ENCODE data around the gene BMX.

The BMX gene

DNA sequence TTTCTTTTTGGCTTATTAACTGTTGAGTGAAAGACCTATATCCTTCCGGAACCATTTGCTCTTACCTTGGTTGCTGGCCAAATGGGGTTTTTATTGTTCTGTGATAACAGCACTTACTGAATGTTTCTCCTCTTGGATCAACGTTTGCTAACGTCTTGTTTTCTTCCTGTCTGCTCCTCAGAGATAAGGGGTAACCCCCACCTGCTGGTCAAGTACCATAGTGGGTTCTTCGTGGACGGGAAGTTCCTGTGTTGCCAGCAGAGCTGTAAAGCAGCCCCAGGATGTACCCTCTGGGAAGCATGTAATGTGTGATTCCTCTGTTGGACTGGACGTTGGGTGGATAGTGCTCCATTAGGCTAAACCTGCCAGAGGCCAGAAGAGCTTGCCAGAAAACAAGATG, 15.3 kb downstream of the BMX start:
- TF ChIP-seq, protein P1, sequence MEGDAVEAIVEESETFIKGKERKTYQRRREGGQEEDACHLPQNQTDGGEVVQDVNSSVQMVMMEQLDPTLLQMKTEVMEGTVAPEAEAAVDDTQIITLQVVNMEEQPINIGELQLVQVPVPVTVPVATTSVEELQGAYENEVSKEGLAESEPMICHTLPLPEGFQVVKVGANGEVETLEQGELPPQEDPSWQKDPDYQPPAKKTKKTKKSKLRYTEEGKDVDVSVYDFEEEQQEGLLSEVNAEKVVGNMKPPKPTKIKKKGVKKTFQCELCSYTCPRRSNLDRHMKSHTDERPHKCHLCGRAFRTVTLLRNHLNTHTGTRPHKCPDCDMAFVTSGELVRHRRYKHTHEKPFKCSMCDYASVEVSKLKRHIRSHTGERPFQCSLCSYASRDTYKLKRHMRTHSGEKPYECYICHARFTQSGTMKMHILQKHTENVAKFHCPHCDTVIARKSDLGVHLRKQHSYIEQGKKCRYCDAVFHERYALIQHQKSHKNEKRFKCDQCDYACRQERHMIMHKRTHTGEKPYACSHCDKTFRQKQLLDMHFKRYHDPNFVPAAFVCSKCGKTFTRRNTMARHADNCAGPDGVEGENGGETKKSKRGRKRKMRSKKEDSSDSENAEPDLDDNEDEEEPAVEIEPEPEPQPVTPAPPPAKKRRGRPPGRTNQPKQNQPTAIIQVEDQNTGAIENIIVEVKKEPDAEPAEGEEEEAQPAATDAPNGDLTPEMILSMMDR (IDR thresholded peaks at IDR 0.05; ENCODE audit: borderline replicate concordance, insufficient read depth, low read depth, low read length): no peak
- no peak overlapping the region for H3K4me3 ChIP-seq (ENCODE audit: low read depth, low read length)

GRCh38 chrX:15522464-15522863, 21.9 kb downstream of the BMX start:
- no peak overlapping the region for H3K4me3 ChIP-seq (ENCODE audit: low read depth, low read length)
- TF ChIP-seq, protein P1 (IDR thresholded peaks at IDR 0.05; ENCODE audit: borderline replicate concordance, insufficient read depth, low read depth, low read length): no peak

DNA sequence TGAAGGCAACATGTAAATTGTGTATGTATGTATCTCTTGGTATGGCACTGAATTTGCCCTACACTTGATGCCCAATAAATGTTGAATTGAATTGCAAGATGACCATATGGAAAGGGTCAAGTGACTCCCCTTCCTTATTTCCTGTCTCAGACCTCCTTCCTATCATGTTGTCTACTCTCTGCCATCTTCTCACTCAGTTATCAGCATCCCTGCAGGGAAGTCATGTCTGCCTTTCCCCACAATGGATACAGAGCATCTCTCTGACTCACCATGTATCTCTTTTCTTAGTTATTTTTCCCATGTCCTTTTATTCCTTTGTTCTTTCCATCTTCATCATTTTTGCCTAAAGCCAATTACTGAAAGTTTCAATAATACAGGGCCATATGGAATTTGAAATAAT, 22.5 kb downstream of the BMX start:
- TF ChIP-seq, protein P1 (IDR thresholded peaks at IDR 0.05; ENCODE audit: borderline replicate concordance, insufficient read depth, low read depth, low read length): no peak
- H3K4me3 ChIP-seq (ENCODE audit: low read depth, low read length): no peak overlapping the region

- TF ChIP-seq, protein P1 (IDR thresholded peaks at IDR 0.05; ENCODE audit: borderline replicate concordance, insufficient read depth, low read depth, low read length): no peak
- H3K4me3 ChIP-seq (ENCODE audit: low read depth, low read length): no peak overlapping the region
Measured at GRCh38 chrX:15524417-15524816, 23.8 kb downstream of the BMX start.

DNA sequence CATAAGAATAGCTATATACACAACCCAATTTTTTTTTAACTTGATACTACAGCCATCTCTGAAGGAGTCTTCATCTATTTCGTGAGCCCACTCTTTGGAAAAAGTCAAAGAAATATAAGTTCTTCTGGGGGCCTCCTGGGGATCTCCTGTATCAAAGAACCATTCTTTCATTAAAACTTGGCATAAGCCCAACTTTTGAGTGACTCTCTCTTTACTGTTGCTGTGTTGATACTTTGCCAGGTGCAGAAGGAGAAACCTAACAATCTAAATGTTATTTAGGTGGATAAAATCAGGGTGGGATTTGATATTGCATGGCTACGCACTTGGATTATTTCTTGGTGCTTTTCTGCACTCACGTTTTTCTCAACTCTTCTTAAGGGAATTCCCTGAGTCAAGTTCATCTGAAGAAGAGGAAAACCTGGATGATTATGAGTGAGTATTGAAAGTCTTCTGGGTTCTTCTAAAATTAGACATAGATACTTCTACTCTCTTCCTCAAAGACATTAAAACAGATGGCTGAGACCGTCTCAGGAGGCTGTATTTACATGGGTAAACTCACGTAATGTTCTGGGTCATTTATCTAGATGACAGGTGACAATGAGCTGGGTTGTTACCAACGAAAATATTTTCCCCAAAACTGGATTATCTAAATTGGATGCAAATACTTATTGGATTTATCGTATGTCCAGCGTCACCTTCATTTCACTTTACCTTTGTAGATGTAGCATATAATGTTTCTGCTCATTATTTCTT, 25.2 kb downstream of the BMX start:
- no peak overlapping the region for H3K4me3 ChIP-seq (ENCODE audit: low read depth, low read length)
- TF ChIP-seq, protein P1 (IDR thresholded peaks at IDR 0.05; ENCODE audit: borderline replicate concordance, insufficient read depth, low read depth, low read length): no peak

DNA sequence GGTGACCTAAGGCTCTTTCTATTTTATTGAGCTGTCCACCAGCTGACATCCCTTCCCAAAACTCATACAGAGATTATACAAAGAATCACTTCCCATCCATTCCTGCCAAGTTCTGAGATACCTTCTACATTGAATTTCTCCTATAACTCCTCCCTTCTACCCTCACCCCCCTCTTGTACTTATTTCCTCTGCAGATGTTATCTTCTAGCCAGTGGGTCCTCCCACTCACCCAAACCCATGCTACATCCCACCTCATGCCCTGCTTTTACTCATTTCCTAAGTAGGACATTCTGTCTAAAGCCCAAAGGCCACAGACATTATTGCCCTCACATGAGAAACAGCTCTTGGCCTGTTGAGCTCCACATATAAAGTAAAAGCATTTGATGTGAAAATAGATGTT, 28.6 kb downstream of the BMX start:
- H3K4me3 ChIP-seq (ENCODE audit: low read depth, low read length): no peak overlapping the region
- TF ChIP-seq, protein P1 (IDR thresholded peaks at IDR 0.05; ENCODE audit: borderline replicate concordance, insufficient read depth, low read depth, low read length): no peak

DNA sequence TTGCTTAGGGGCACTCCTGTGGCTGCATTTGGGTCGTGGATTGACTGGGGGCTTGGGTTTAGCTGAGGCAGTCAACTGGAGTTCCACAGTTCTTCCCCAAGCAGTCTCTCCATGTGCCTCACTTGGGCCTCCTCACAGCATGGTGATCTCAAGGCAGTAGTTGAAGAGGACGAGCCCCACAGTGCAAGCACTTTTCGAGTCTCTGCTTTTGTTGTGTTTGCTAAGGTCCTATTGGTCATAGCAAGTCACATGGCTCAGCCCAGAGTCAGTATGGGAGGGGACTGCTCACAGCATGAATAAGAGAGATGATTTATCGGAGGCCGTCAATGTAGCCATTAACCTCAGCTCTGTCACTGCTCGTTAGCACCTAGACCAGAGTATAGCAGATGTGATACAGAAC, 29.7 kb downstream of the BMX start:
- TF ChIP-seq, protein P1 (IDR thresholded peaks at IDR 0.05; ENCODE audit: borderline replicate concordance, insufficient read depth, low read depth, low read length): no peak
- no peak overlapping the region for H3K4me3 ChIP-seq (ENCODE audit: low read depth, low read length)
